DLD1 (cell line): Measurements from ENCODE around the gene ROGDI.

Experiments used
- in situ Hi-C: cut with HindIII; loops from 2 replicates; pipeline ENCODE4 v1.10.0; 2017; ENCODE audit warnings: low sequenced_read_pairs

ROGDI gene, protein sequence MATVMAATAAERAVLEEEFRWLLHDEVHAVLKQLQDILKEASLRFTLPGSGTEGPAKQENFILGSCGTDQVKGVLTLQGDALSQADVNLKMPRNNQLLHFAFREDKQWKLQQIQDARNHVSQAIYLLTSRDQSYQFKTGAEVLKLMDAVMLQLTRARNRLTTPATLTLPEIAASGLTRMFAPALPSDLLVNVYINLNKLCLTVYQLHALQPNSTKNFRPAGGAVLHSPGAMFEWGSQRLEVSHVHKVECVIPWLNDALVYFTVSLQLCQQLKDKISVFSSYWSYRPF

DNA sequence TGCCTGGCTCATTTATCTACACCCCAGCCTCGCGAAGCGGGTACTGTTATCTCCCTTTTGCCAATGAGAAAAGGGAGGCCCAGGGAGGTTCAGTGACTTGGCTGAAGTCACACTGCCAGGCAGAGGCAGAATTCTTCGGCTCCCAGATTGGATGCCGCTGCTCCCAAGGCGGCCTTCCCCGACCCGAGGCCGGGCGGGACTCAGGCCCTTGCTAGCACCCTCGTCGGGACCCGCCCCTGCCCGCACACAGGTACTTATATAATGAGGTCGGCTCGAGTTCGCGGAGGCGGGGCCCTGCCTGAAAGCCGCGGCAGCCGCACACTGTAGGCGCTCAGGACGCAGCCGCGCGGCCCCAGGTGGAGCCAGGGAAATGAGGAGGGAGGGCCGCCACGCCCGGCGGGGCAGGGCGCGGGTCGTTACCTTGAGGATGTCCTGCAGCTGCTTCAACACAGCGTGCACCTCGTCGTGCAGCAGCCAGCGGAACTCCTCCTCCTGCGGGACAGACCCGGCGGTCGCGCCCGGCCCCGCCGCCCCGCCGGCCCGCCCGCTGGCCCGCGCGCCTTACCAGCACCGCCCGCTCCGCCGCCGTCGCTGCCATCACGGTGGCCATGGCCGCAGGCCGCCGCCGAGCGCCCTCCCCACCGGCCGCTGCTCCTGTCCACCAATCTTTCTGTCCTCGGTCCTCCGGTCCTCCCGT is at the start of gene ROGDI:
Gene ROGDI (minus strand): TSS at position 672 of the 697 bp plus-strand sequence. CDS start 62 bp downstream, at position 610.
- in situ Hi-C loops = no loop called here

DNA sequence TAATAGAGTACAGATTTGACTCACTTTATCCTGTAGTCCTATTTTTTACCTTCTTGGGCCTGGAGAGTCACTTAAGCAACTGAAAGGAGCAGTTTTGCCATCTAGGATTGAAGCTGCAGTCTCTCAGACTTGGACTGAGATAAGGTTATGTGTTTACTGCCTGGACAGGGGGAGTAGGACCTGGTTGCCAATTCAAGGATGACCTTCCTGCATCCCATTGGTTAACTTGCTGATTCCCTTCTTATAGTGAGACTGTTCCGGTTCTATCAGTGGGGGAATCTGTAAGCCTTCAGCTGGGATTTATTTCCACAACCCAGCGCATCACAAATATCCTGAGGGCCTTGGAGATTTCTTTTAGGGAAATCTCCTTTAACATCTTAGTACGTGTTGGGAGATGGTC is 47.8 kb upstream of the ROGDI start:
- in situ Hi-C loops = no loop called here

DNA sequence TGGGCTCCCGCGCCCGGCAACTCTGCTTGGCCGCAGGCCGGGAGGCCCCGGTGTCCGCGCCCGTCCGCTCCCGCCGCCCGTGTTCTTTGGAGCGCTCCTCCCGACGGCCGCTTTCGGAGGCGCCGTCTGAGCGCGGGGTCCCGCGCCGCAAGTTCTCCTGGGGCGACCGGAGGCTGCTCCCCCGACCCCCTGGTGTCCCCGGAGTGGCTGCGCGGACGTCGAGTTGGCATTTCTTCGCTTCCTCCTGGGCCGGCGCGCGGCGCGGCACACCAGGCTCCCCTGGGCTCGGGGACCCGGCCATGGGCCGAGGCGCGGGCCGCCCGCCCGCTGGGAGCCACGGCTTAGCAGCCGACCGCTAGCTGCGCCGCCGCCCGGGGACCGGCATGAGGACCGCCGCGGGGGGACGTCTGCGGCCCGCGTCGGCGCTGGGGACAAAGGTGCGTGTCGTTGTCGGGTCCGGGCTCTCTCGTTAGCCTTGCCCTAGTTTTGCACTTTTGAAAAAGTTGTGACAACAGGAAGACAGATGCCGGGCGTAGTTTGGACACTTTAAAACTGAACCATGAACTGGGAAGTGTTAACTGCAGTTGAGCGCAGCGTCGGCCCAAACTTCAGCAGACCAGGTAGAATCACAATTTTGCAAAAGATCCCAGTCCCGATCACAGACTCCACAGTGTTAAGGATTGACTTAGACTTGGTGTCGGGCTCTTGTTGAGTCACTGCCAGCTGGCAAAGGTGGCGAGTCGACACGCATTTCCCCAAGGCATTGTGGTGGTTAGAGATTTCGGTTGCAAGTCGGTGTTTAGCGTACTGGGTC is 45.5 kb upstream of the ROGDI start:
- in situ Hi-C loops = no loop called here

DNA sequence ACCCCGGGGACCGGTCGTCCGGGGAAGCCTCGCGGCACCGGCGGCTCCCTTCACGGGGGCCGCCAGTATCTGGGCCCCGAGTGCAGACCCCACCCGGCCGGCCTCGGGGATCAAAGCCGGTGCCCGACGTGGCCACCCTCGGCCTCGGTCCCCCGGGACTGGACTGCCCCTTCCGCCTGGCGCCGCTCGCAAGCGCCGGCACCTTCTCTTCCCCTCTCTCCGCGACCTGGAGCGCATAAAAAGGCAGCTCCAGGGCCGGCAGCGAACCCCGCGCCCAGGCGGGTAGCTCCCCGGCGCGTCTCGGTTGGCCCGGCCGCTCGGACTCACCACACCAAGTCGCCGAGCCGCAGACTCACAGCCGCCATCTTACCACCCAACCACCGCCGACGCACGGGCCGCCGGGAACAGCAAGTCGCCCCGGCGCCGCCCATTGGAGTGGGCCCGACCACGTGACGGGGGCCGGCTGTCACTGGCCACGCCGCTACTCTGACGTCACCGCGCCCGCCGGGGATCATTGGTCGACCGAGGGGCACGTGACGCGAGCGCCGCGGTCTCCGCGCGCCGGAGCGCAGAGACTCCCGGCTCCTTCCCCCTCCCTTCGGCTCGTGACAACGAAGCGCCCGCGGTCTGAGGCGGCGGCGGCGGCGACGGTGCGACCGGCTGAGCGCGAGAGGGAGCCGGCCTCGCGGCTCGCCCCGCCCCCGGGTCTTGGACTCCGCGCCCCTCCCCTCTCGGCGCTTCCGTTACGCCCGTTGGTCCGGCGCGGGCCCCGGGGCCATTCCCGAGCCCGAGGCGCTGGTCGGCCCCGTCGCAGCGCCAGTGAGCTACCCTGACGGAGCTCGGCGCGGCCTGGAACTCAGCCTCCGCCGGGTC is 44.7 kb upstream of the ROGDI start, which contains the start of the genes GLYR1 and UBN1:
Gene GLYR1 (minus strand): TSS at position 388 of the 873 bp plus-strand sequence. CDS start 23 bp downstream, at position 365.
Gene UBN1 (plus strand): TSS at position 581 of the 873 bp plus-strand sequence. CDS start 5,437 bp downstream, outside the sequence.
- in situ Hi-C loops = no loop called here

DNA sequence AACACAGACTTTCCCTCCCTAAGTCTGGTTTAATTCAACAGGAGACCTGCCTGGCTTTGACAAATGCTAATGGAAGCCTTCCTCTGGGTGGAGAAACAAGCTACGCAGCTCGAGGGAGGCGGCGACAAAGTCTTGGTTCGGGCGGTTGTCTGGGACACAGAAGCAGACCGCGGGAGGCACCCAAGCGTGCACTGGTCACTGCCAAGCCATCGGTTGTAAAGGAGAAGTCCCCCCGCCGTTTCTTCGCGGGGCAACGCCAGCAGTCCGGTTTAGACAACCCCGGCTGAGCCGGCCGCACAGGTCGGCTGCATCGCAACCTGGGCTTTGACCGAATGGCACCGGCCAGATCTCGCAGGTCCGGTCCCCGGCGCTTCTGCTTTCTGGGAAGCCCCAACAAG is 44.1 kb upstream of the ROGDI start:
- in situ Hi-C loops = no loop called here

DNA sequence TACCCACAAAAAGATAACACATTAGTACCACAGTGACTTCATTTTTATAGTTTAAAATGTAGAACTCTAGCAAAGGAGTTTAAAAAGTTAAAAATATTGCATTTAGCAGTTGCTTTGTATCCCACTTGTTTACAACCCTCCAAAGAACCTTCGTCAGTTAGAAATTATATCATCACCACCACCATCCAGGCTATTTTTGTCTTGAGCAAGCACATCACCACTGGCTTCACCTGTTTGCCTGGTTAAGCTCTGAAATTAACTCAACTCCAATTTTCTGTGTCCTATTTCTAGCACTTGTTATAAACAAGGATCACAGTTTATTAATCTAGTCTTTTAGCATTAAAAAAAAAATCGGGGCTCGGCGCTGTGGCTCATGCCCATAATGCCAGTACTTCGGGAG is 38.6 kb upstream of the ROGDI start:
- in situ Hi-C loops = no loop called here

DNA sequence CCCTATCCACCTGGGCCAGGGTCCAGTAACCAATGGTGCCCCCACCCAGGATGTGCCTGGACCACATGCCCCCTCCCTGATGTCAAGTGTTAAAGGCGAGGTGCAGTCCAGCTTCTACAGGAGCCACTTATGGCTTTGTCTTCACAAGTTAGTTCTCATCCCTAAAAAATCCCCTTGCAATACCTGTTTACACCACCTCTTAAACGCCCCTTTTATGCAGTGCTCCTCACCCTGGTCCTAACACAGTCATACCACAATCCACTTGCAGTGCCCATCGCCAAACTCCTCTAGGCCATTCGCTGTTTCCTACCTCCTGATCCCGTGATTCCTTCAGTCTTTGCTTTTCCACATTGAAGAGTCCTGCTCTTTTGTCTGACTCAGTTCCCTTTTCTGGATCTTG is 37.5 kb upstream of the ROGDI start:
- in situ Hi-C loops = no loop called here

DNA sequence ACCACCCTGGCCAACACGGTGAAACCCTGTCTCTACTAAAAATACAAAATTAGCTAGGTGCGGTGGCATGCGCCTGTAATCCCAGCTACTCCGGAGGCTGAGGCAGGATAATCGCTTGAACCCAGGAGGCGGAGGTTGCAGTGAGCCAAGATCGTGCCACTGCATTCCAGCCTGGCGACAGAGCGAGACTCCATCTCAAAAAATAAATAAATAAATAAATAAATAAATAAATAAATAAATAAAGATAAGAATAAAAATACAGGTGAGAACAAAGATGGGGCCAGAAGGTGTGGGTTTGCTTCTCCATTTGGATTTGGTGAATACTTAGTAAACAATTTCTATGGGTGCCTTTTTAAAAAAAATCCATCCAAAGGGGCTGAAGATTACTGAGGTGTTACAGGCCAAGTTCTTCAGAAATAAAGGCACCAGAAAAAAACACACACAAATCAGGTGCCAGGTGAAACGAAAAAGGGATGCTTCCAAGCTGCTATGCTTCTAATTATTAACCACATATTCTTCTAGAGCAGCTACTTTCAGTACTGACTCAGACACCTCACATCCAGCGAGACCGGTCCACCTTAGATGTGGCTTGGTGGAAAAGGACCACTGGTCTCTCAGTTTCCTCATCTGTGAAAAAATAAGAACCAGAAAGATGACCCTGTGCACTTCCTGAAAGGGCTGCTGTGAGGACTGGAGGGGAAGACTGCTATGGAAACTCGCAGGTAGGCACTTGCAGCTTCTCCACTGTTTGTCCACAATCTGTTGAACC is 35.5 kb upstream of the ROGDI start:
- in situ Hi-C loops = no loop called here

DNA sequence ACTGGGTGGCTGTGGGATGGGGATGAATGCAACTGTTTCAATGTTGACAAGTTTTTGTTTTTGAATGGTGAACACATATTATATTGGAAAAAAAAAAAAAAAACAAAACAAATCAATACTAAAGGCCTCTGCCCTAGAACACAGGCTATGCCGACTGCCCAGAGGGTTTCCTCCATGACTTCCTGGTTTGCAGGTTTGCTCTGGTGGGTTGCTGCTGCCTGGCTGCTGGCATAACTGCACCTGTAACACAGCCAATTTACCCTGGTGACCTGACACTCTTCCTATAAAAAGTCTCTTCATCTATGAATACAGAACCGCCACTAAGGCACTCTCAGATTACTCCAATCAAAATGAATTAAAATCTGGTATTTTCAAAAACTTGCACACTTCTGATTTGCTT is 34.3 kb upstream of the ROGDI start:
- in situ Hi-C loops = no loop called here

DNA sequence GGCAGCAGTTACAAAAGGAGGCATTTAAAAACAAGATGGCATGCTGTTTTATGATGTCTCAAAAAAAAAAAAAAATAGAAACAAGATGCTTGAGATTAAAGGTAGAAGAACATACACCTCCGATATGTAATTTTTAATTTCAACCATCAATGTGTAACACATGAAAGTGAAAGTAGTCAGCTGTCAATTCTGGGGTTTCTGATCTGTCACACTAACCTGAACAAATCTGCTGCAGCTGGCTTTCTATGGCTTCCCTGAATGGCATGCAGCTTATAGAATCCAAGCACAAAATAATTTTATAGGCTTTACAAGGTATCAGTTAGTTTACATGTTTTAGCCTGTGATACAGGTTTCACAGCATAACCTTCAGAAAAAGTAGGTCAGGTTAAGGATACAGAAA is 31.2 kb upstream of the ROGDI start:
- in situ Hi-C loops = no loop called here

DNA sequence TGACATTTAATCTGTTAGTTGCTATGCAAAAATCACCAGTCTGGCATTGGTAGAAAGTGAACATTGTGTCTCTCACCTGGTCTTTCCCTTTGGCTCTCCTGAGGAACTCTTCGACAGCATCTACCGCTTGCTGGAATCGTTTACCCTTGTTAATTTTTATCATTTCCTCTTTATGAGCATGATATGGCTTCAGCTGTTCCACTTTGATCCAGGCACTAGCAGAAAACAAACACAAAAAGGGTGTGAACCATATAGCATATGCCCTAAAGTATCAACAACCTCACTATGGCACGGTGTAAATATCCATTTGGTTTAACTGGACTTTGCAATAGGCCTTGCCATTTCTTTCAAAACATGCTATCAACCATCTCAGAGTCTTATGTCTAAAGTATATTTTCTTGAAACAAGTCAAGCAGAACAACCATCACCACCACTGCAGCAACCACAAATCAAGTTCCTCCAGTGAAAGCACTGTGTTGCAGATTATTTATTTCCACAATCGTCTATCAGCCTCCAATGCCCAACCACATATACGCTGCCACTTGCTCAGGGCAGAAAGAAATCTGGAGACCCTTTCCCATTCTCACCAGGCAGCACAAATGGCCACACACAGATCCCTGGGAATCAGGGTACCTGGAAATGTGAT is 30.4 kb upstream of the ROGDI start:
- in situ Hi-C loops = no loop called here

DNA sequence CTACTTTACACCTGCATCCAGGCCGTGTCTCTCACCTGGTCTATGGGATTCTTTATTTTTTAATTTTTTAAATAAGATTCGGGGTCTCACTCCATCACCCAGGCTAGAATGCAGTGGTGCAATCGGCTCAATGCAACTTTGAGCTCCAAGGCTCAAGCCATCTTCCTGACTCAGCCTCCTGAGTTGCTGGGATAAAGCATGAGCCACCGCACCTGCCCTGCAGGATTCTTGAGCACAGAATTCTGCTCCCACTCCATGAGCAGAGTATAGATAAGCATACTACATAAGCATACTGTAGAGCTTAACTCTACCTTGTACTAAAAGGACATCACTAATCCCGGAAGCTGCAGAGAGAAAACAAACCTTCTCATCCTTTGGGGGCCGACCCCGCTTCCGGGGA is 29.2 kb upstream of the ROGDI start:
- in situ Hi-C loops = no loop called here

DNA sequence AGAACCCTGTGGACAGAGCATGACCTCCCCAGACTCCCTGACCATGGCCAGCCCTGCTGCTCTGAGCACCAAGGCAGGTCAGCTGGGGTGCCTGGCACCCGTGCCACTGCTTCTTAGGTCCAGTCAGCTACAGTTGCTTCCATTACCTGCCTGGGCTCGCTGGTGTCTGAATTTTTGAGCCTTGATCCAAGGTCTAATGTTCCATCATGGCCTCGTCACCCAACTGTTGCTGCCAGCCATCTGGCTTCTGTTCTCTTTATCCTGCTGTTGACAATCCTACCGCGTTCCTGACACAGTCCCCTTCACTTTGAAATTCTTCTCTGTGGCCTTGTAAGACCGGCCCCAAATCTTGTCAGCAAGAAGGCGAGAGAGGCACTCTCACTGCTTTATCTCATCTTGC is 28.0 kb upstream of the ROGDI start:
- in situ Hi-C loops = no loop called here

DNA sequence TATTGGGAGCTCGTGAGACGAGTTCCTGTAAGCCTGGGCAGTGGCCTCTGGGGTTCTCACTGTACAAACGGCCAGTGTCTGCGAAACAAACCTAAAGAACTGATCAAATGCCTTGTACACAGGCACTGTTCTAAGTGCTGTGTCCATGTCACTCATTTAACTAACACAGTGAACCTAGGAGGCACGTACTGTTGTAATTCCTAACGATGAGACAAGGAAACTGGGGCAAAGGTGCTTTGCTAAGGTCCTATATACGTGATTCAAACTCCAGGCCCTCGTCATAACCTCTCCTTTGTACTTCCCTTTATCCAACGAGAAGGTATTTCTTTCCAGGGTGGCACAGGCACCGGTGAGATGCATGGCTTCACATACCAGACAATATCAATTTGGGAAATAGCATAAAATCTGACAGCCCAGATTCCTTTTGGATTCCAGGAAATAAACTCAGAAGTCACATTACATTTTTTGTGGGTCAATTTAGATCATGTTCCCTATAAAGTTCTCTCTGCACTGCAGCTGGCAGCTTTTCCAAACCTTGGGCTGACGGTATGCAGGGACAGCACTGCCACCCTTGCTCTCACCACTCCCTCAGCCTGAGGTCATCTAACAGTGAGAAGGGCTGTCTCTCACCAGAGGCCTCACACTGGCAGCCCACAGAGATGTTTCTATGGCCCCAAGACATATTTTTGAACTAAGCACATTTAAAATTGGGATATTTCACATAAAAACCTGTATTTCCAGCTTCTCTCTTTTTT is 26.3 kb upstream of the ROGDI start:
- in situ Hi-C loops = no loop called here

DNA sequence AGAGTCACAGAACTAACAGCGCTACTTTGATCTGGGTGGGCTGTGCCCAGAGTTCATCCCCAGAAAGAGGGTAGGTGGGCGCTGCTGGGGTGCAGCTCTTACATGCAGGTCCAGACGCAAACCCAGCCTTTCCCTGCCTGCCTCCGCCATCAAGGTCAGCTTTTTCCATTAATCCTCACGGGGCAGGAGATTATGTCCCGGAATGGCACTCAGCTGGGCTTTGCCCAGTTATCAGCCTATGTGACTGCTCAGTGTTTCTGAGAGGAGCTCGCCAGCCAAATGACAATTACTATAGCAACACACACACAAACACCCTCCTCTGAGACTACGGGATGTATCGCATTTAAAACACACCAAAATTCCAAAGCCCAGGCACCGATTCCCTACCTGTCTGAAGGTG is 24.5 kb upstream of the ROGDI start:
- in situ Hi-C loops = no loop called here

DNA sequence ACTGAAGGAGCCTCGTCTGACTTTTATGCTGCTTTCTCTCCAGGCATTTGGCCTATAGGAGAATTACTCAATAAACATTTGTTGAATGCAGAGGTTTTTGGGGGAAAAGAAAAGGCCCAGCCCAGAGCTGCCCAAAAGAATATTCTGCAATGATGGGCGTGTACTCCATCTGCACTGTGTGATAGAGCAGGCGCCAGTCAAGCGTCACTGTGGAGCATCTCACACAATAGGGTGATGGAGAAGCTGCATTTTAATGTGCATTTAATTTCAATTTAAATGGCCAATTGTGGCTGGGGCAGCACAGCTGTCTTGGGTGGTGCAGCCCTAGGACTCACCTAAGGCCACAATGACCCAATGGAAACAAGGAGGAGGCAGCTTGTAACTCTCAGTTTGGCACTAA is 24.1 kb upstream of the ROGDI start:
- in situ Hi-C loops = no loop called here

DNA sequence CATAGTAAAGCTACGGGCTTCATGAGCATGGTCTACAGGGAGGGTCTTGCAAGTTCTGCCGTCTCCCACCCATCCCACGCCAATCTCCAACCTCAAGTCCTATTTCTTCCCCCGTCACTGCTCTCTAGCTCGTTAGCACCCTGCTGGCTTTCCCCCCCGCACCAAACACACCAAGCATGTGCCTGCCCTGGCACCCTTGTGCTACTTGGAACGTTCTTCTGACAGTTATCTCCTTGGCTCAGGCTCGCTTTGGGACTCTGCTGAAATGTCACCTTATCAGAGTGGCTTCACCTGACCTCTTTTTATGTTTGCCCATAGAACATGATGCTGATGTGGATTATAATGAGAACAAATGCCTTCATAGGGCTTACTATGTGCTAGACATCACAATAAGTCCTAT is 22.8 kb upstream of the ROGDI start:
- in situ Hi-C loops = no loop called here

DNA sequence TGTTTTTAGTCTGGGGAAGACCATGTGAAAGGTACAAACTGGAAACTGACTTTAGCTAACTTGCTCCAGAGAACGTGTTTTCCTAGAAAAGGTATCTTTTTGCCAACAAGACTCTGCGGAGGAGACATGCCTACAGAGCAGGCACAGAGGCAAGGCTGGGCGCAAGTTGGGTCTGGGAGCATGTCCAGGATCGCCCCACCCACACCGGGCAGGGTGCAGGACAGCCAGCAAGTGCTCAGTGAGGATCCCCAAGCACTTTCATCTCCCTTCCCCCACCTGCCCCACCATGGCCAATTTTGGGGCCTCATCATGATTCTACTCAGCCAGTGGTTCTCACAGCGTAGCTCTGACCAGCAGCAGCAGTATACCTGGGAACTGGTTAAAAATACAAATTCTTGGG is 18.2 kb upstream of the ROGDI start:
- in situ Hi-C loops = no loop called here
